GM23248 (cell line): Measurements from ENCODE around the gene POLA1.

Source experiments
- EZH2 ChIP-seq: fragments of 200-600 bp; sonication (generic); IDR thresholded peaks from 2 replicates; pipeline ENCODE4 v1.6.1; 2018; ENCODE audit warnings: antibody characterized with exemption, mild to moderate bottlenecking; ENCODE audit not compliant: insufficient read depth, poor library complexity, severe bottlenecking
- EZH2phosphoT487 ChIP-seq: fragments of 200-600 bp; sonication (generic); IDR thresholded peaks from 2 replicates; pipeline ENCODE4 v1.6.1; 2018; ENCODE audit warnings: antibody characterized with exemption, moderate library complexity, mild to moderate bottlenecking, low read depth; ENCODE audit not compliant: insufficient read depth

DNA sequence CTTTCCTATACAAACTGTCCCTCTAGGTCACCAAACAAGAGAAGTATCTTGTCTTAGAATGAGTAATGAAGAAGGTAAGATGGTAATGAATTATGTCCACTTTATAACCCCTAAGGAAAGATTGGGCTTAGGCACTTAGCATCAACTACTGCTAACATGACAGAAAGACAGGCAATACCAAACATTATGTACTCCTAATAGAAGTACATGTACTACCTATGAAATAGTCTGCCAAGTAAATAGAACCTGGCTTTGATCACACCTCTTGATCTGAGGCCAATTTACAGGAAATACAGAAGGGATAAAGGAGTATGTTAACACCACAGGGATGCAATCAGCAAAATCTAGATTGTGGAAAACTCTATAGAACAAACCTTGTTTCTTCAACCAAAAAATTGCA is 32.4 kb upstream of the POLA1 start:
- no peak for TF ChIP-seq EZH2phosphoT487
- no peak for TF ChIP-seq EZH2
